ENCODE results near the gene PTGS2. TPM values are rescaled to one million over a fixed set of nuclear protein-coding genes. Genes with fewer than 3 reads are reported as not detected.

Gene PTGS2
- total and polyA plus RNA-seq, 9 of the 15 experiments (the other 6 are each of a cell fraction or from before 2014, with no cell fraction given): 0.01 TPM; not detected in 8

DNA sequence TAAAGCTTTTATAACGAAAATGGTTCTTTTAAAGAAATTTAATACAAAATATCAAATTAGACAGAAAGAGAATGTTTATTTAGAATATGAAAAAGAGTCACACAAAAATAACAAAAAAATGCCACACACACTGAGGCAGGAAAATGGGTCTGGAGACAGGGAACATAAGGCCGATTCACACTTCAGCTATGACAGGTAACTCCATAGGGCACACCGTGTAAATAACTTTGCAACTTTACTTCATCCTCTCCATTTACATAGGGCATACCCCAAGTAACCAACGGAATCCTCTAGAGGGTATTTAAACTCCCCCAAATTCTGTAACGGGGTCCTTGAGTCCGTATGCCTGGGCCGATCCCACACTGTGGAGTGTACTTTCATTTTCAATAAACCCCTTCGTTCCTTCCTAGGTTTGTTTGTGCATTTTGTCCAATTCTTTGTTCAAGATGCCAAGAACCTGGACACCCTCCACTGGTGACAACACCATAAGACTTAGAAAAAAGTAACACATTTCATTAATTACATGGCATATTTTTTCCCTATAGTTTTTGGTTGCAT is 23.1 kb upstream of the PTGS2 start (continued):
- TF ChIP-seq, protein P1, sequence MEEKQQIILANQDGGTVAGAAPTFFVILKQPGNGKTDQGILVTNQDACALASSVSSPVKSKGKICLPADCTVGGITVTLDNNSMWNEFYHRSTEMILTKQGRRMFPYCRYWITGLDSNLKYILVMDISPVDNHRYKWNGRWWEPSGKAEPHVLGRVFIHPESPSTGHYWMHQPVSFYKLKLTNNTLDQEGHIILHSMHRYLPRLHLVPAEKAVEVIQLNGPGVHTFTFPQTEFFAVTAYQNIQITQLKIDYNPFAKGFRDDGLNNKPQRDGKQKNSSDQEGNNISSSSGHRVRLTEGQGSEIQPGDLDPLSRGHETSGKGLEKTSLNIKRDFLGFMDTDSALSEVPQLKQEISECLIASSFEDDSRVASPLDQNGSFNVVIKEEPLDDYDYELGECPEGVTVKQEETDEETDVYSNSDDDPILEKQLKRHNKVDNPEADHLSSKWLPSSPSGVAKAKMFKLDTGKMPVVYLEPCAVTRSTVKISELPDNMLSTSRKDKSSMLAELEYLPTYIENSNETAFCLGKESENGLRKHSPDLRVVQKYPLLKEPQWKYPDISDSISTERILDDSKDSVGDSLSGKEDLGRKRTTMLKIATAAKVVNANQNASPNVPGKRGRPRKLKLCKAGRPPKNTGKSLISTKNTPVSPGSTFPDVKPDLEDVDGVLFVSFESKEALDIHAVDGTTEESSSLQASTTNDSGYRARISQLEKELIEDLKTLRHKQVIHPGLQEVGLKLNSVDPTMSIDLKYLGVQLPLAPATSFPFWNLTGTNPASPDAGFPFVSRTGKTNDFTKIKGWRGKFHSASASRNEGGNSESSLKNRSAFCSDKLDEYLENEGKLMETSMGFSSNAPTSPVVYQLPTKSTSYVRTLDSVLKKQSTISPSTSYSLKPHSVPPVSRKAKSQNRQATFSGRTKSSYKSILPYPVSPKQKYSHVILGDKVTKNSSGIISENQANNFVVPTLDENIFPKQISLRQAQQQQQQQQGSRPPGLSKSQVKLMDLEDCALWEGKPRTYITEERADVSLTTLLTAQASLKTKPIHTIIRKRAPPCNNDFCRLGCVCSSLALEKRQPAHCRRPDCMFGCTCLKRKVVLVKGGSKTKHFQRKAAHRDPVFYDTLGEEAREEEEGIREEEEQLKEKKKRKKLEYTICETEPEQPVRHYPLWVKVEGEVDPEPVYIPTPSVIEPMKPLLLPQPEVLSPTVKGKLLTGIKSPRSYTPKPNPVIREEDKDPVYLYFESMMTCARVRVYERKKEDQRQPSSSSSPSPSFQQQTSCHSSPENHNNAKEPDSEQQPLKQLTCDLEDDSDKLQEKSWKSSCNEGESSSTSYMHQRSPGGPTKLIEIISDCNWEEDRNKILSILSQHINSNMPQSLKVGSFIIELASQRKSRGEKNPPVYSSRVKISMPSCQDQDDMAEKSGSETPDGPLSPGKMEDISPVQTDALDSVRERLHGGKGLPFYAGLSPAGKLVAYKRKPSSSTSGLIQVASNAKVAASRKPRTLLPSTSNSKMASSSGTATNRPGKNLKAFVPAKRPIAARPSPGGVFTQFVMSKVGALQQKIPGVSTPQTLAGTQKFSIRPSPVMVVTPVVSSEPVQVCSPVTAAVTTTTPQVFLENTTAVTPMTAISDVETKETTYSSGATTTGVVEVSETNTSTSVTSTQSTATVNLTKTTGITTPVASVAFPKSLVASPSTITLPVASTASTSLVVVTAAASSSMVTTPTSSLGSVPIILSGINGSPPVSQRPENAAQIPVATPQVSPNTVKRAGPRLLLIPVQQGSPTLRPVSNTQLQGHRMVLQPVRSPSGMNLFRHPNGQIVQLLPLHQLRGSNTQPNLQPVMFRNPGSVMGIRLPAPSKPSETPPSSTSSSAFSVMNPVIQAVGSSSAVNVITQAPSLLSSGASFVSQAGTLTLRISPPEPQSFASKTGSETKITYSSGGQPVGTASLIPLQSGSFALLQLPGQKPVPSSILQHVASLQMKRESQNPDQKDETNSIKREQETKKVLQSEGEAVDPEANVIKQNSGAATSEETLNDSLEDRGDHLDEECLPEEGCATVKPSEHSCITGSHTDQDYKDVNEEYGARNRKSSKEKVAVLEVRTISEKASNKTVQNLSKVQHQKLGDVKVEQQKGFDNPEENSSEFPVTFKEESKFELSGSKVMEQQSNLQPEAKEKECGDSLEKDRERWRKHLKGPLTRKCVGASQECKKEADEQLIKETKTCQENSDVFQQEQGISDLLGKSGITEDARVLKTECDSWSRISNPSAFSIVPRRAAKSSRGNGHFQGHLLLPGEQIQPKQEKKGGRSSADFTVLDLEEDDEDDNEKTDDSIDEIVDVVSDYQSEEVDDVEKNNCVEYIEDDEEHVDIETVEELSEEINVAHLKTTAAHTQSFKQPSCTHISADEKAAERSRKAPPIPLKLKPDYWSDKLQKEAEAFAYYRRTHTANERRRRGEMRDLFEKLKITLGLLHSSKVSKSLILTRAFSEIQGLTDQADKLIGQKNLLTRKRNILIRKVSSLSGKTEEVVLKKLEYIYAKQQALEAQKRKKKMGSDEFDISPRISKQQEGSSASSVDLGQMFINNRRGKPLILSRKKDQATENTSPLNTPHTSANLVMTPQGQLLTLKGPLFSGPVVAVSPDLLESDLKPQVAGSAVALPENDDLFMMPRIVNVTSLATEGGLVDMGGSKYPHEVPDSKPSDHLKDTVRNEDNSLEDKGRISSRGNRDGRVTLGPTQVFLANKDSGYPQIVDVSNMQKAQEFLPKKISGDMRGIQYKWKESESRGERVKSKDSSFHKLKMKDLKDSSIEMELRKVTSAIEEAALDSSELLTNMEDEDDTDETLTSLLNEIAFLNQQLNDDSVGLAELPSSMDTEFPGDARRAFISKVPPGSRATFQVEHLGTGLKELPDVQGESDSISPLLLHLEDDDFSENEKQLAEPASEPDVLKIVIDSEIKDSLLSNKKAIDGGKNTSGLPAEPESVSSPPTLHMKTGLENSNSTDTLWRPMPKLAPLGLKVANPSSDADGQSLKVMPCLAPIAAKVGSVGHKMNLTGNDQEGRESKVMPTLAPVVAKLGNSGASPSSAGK (IDR thresholded peaks at IDR 0.05): no peak
- no peak for TF ChIP-seq NR1H2 (CRISPR knock-in tag; IDR thresholded peaks at IDR 0.05)
- TF ChIP-seq, protein P2, sequence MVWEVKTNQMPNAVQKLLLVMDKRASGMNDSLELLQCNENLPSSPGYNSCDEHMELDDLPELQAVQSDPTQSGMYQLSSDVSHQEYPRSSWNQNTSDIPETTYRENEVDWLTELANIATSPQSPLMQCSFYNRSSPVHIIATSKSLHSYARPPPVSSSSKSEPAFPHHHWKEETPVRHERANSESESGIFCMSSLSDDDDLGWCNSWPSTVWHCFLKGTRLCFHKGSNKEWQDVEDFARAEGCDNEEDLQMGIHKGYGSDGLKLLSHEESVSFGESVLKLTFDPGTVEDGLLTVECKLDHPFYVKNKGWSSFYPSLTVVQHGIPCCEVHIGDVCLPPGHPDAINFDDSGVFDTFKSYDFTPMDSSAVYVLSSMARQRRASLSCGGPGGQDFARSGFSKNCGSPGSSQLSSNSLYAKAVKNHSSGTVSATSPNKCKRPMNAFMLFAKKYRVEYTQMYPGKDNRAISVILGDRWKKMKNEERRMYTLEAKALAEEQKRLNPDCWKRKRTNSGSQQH (CRISPR knock-in tag; IDR thresholded peaks at IDR 0.05): no peak
